SK-N-SH (cell line): ENCODE results near the gene HOXA1. TPM values are rescaled to one million over a fixed set of nuclear protein-coding genes. Genes with fewer than 3 reads are reported as not detected.

Experiments
- CTCF ChIA-PET: fragments of 300-600, 350-600 bp; formaldehyde crosslinking; extraction: SDS; loops from one replicate; lab custom pipeline; 2021; lab: Yijun Ruan, JAX
- POLR2A ChIA-PET: fragments of 350-600 bp; sonication (Branson Sonifier 250); formaldehyde crosslinking; extraction: SDS; loops from one replicate; lab custom pipeline; 2020; ENCODE audit warnings: antibody characterized with exemption, inconsistent platforms; lab: Yijun Ruan, JAX
- DNase-seq: peaks from one replicate; pipeline ENCODE4 v3.0.0; 2012
- H2AFZ ChIP-seq: fragments of 200-600 bp; sonication (generic); 2 replicates; pipeline ENCODE4 v1.8.1; 2016; ENCODE audit warnings: antibody characterized with exemption, mild to moderate bottlenecking, low read depth
- H3F3A ChIP-seq: fragments of 200-600 bp; sonication (generic); replicated peaks from 2 replicates; pipeline ENCODE3; 2016; ENCODE audit warnings: antibody characterized with exemption, mild to moderate bottlenecking; ENCODE audit not compliant: insufficient read depth
- H3K27ac ChIP-seq, 2 experiments: fragments of 200-500 bp in 1 of 2; fragments of 200-600 bp in 1 of 2; sonication (Bioruptor generic) in 1 of 2; sonication (generic), shearing (Covaris generic) in 1 of 2; 2 replicates each; pipeline versions ENCODE4 v1.5.1 to v1.6.1; 2014 to 2016; ENCODE audit warnings: low read depth in 2 of 2, inconsistent platforms in 1 of 2, low read length in 1 of 2, mild to moderate bottlenecking in 1 of 2, mixed read lengths in 1 of 2
- H3K27me3 ChIP-seq: fragments of 200-600 bp; sonication (generic), shearing (Covaris generic); 2 replicates; pipeline ENCODE4 v1.6.1; 2016; ENCODE audit warnings: mixed run types; ENCODE audit not compliant: insufficient read depth
- H3K36me3 ChIP-seq, 2 experiments: fragments of 200-500 bp in 1 of 2; fragments of 200-600 bp in 1 of 2; sonication (Bioruptor generic) in 1 of 2; sonication (generic) in 1 of 2; replicated peaks in 1 of 2; 2 replicates each; pipeline versions ENCODE3 to v1.5.1; 2014 to 2016; ENCODE audit warnings: low read length in 1 of 2, mild to moderate bottlenecking in 1 of 2; ENCODE audit not compliant: insufficient read depth in 2 of 2, control insufficient read depth in 1 of 2
- H3K4me1 ChIP-seq, 2 experiments: fragments of 200-500 bp in 1 of 2; fragments of 200-600 bp in 1 of 2; sonication (Bioruptor generic) in 1 of 2; sonication (generic), shearing (Covaris generic) in 1 of 2; 2 replicates each; pipeline versions ENCODE4 v1.5.1 to v1.6.1; 2014 to 2016; ENCODE audit warnings: low read depth in 1 of 2, low read length in 1 of 2, mixed run types in 1 of 2; ENCODE audit not compliant: insufficient read depth in 2 of 2, control insufficient read depth in 1 of 2
- H3K4me2 ChIP-seq: fragments of 200-600 bp; sonication (generic), shearing (Covaris generic); 2 replicates; pipeline ENCODE4 v1.6.1; 2017; ENCODE audit warnings: mixed run types
- H3K4me3 ChIP-seq, 2 experiments: fragments of 200-500 bp in 1 of 2; fragments of 200-600 bp in 1 of 2; sonication (Bioruptor generic) in 1 of 2; sonication (generic), shearing (Covaris generic) in 1 of 2; 2 replicates each; pipeline versions ENCODE4 v1.5.1 to v1.8.1; 2014 to 2016; ENCODE audit warnings: low read depth in 2 of 2, inconsistent platforms in 1 of 2, low read length in 1 of 2, mild to moderate bottlenecking in 1 of 2, mixed read lengths in 1 of 2, moderate library complexity in 1 of 2
- H3K79me2 ChIP-seq: fragments of 200-600 bp; sonication (generic); 2 replicates; pipeline ENCODE4 v1.8.1; 2017; ENCODE audit warnings: mild to moderate bottlenecking; ENCODE audit not compliant: insufficient read depth
- H3K9ac ChIP-seq: fragments of 200-600 bp; sonication (generic); 2 replicates; pipeline ENCODE4 v1.6.1; 2017; ENCODE audit warnings: mixed run types
- H3K9me2 ChIP-seq: fragments of 200-600 bp; sonication (generic); 2 replicates; pipeline ENCODE4 v1.6.1; 2017; ENCODE audit warnings: mixed run types
- H3K9me3 ChIP-seq: fragments of 200-600 bp; sonication (generic); 2 replicates; pipeline ENCODE4 v1.6.1; 2017; ENCODE audit warnings: mixed run types, mild to moderate bottlenecking, moderate library complexity
- H4K20me1 ChIP-seq: fragments of 200-600 bp; sonication (generic); 2 replicates; pipeline ENCODE4 v1.6.1; 2017; ENCODE audit warnings: mild to moderate bottlenecking, mixed run types; ENCODE audit not compliant: insufficient read depth
- EP300 ChIP-seq, 2 experiments: IDR thresholded peaks; 2 replicates each; pipeline versions ENCODE4 v1.4.0 to v1.6.1; 2012; ENCODE audit warnings: borderline replicate concordance in 1 of 2, low read depth in 1 of 2, low read length in 1 of 2
- FOXM1 ChIP-seq: IDR thresholded peaks from 2 replicates; pipeline ENCODE4 v1.4.0; 2012; ENCODE audit warnings: low read depth, mild to moderate bottlenecking
- MEF2A ChIP-seq: IDR thresholded peaks from 2 replicates; pipeline ENCODE4 v1.4.0; 2012; ENCODE audit warnings: low read depth, borderline replicate concordance
- MXI1 ChIP-seq: IDR thresholded peaks from 2 replicates; pipeline ENCODE4 v1.6.1; 2012; ENCODE audit warnings: mild to moderate bottlenecking, low read depth, low read length, improper control_type of control experiment
- TCF12 ChIP-seq: IDR thresholded peaks from 2 replicates; pipeline ENCODE4 v1.4.0; 2012
- WGBS: methylation state at CpG from one replicate; pipeline ENCODE4 v1.1.6; 2017; ENCODE audit warnings: low lambda C conversion rate; 5-methylcytosine and 5-hydroxymethylcytosine counted together
- polyA plus RNA-seq, 3 experiments: library from polyadenylated mRNA; depleted of rRNA; stranded (reverse); fragments of >200 nt; gene quantifications; 2 replicates each; pipeline ENCODE4 v1.2.3, GENCODE V29; 2012
- TF ChIP-seq, protein P1 (sequence below): fragments of 150-350 bp; IDR thresholded peaks from 2 replicates; pipeline ENCODE4 v1.6.1; 2017; ENCODE audit warnings: antibody characterized with exemption, low read length, low read depth, borderline replicate concordance
- TF ChIP-seq, protein P2 (sequence below): fragments of 150-350 bp; IDR thresholded peaks from 2 replicates; pipeline ENCODE4 v1.6.1; 2016; ENCODE audit warnings: mild to moderate bottlenecking, low read depth, low read length
- TF ChIP-seq, protein P3 (sequence below): IDR thresholded peaks from 2 replicates; pipeline ENCODE4 v1.4.0; 2012; ENCODE audit warnings: low read depth, borderline replicate concordance

The HOXA1 gene
- polyA plus RNA-seq, 1 of the 3 experiments (the other 2 are of a cell fraction): not detected

DNA sequence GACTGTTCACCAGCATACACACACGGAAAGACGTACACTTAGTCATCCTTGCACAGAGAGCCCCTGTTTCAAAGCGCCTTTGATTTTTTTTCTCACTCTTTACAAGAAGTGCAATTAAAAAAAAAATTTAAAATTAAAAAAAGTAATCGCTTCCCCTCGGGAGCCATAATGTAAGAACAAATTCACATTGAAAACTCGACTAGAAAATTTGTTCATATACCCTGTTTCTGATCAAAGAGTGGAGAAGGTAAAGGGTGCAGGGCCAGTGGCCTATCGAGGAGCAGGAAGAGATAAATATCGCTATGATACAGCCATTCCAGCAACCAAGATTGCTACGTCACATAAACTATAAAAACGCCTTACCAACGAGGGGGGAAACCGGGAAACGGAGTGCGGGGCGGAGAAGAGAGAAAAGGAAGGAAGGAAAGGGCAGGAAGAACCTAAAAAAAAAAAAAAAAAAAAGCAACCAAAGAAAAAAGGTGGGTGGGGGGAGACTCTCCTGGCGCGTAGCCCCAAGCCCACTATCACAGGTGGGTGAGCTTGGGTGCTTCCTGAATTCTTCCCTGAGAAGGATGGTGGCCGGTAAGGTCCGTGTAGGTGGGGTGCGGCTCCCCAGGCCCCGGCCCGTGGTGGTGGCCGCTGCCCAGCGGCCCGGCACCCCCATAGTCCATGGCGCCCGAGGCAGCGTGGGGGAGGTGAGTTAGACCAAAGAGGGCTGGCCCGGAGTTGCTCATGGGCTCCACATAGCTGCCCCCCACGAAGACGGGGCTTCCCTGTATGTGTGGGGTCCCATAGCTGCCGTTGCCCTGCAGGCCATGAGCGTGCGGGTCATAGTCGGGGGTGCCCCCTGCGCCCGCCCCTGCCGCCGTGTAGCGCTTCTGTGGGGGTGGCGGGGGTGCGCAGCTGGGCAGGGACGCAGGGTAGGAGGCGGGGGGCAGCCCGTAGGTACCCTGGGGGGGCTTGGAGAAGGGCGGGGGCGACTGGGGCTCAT is 11.9 kb upstream of the HOXA1 start:
- TF ChIP-seq, protein P1, sequence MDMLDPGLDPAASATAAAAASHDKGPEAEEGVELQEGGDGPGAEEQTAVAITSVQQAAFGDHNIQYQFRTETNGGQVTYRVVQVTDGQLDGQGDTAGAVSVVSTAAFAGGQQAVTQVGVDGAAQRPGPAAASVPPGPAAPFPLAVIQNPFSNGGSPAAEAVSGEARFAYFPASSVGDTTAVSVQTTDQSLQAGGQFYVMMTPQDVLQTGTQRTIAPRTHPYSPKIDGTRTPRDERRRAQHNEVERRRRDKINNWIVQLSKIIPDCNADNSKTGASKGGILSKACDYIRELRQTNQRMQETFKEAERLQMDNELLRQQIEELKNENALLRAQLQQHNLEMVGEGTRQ: no peak
- TF ChIP-seq TCF12 (no peak), EP300 (IDR thresholded peaks at IDR 0.05; ENCODE audit: borderline replicate concordance in 1 of 2, low read depth in 1 of 2, low read length in 1 of 2) (no peak), MXI1 (no peak), MEF2A (no peak)
- TF ChIP-seq, protein P2, sequence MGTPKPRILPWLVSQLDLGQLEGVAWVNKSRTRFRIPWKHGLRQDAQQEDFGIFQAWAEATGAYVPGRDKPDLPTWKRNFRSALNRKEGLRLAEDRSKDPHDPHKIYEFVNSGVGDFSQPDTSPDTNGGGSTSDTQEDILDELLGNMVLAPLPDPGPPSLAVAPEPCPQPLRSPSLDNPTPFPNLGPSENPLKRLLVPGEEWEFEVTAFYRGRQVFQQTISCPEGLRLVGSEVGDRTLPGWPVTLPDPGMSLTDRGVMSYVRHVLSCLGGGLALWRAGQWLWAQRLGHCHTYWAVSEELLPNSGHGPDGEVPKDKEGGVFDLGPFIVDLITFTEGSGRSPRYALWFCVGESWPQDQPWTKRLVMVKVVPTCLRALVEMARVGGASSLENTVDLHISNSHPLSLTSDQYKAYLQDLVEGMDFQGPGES: no peak
- TF ChIP-seq, protein P3, sequence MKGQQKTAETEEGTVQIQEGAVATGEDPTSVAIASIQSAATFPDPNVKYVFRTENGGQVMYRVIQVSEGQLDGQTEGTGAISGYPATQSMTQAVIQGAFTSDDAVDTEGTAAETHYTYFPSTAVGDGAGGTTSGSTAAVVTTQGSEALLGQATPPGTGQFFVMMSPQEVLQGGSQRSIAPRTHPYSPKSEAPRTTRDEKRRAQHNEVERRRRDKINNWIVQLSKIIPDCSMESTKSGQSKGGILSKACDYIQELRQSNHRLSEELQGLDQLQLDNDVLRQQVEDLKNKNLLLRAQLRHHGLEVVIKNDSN: no peak
- Histone ChIP-seq H3K36me3 (no peaks in the 10 kb centered on the region), H2AFZ (no peak overlapping the region), H3K27me3 (peaks cover 99% of the 10 kb centered on the region), H4K20me1 (no peaks in the 10 kb centered on the region), H3K9ac (no peak overlapping the region), H3K9me2 (no peaks in the 10 kb centered on the region), H3F3A (peaks cover 5% of the 10 kb centered on the region), H3K4me1 (no peaks in the 10 kb centered on the region; a peak in 1 of 4 replicates), H3K4me3 (no peak overlapping the region), H3K79me2 (no peaks in the 10 kb centered on the region), H3K4me2 (no peak overlapping the region), H3K27ac (no peak overlapping the region), H3K9me3 (no peaks in the 10 kb centered on the region)
- no peak for DNase-seq
- 14% methylated on average over 28 of the region's 47 CpGs for WGBS
- ChIA-PET POLR2A (no interaction called here), CTCF (interaction anchor here (2.0 kb wide), 1 partner anchor 9 kb away, joined by 6 read pairs; no protein-coding TSS in a partner anchor)

DNA sequence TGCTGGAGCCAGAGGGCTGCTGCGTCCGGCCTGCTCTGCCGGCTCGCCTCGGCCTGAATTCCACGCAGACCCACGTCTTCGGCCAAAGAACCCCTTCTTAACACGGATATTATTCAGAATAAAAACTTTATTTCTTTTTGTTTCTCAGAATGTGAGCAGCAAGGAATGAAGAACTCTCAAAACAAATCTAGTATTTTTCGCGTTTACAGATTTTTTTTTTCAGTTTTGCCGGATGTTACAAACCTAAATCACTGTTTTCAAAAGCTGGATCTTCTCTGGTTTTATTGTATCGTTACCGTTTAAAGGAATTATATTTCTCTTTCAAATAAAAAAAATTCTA is 11.1 kb upstream of the HOXA1 start:
- Histone ChIP-seq H3K36me3 (no peaks in the 10 kb centered on the region), H4K20me1 (no peaks in the 10 kb centered on the region), H3K27me3 (peaks cover 100% of the 10 kb centered on the region), H3K9ac (no peak overlapping the region), H3K9me3 (no peaks in the 10 kb centered on the region), H3K79me2 (no peaks in the 10 kb centered on the region), H3K4me2 (peak overlapping the region; percentile 21; the same call in 1 of the 2 replicates), H3K9me2 (no peaks in the 10 kb centered on the region), H3K27ac (no peak overlapping the region), H3K4me3 (no peak overlapping the region), H3F3A (peaks cover 2% of the 10 kb centered on the region), H3K4me1 (no peaks in the 10 kb centered on the region; a peak in 1 of 4 replicates), H2AFZ (no peak overlapping the region)
- no peak for TF ChIP-seq FOXM1
- POLR2A ChIA-PET: no interaction called here
- no peak for DNase-seq
- WGBS: 14% methylated on average over 14 of the region's 14 CpGs
- CTCF ChIA-PET: interaction anchor here (2.0 kb wide), 1 partner anchor 10 kb away, joined by 6 read pairs; no protein-coding TSS in a partner anchor
